Activated naive CD8-positive, alpha-beta T cell treated with anti-CD3 and anti-CD28 coated beads for 36 hours (primary cell): ENCODE data around the gene PPP2R2B. TPM values are rescaled to one million over a fixed set of nuclear protein-coding genes. Genes with fewer than 3 reads are reported as not detected.

Source experiments
- DNase-seq: peaks from one replicate; pipeline ENCODE4 v3.0.0; 2021
- H3K27ac Mint-ChIP-seq: one replicate; pipeline ENCODE4 v1.8.0; 2022; ENCODE audit warnings: mild to moderate bottlenecking, moderate library complexity, mixed read lengths
- H3K27me3 Mint-ChIP-seq: one replicate; pipeline ENCODE4 v1.8.0; 2022; ENCODE audit warnings: mild to moderate bottlenecking, mixed read lengths
- H3K36me3 Mint-ChIP-seq: one replicate; pipeline ENCODE4 v1.8.0; 2021; ENCODE audit warnings: mild to moderate bottlenecking, mixed read lengths
- H3K4me1 Mint-ChIP-seq: one replicate; pipeline ENCODE4 v1.8.0; 2021; ENCODE audit warnings: mixed read lengths
- H3K4me3 Mint-ChIP-seq: one replicate; pipeline ENCODE4 v1.8.0; 2022; ENCODE audit warnings: mild to moderate bottlenecking, moderate library complexity, mixed read lengths
- H3K9me3 Mint-ChIP-seq: one replicate; pipeline ENCODE4 v1.8.0; 2022; ENCODE audit warnings: mixed read lengths
- total RNA-seq, 2 experiments: library from RNA; stranded (reverse); gene quantifications; one replicate each; pipeline ENCODE4 v1.2.3, GENCODE V29; 2021

PPP2R2B gene
- total RNA-seq, 2 experiments from 2014 or later, result 0.19 to 0.30 TPM

- H3K27me3 Mint-ChIP-seq, result no peaks in the 10 kb centered on the region
- no peak for DNase-seq
- H3K4me1 Mint-ChIP-seq, result peaks cover 8% of the 10 kb centered on the region
- H3K27ac Mint-ChIP-seq, result no peak overlapping the region
- H3K4me3 Mint-ChIP-seq, result no peak overlapping the region
- no peaks in the 10 kb centered on the region for H3K9me3 Mint-ChIP-seq
- no peaks in the 10 kb centered on the region for H3K36me3 Mint-ChIP-seq
Observed at GRCh38 chr5:146791471-146791870, 87.1 kb downstream of the PPP2R2B start.

- Mint-ChIP-seq H3K4me1 (peaks cover 8% of the 10 kb centered on the region), H3K4me3 (no peak overlapping the region), H3K36me3 (no peaks in the 10 kb centered on the region), H3K27me3 (no peaks in the 10 kb centered on the region), H3K9me3 (no peaks in the 10 kb centered on the region), H3K27ac (no peak overlapping the region)
- DNase-seq, result no peak
Observed at GRCh38 chr5:146789712-146790653, 88.6 kb downstream of the PPP2R2B start.

- DNase-seq, result no peak
- Mint-ChIP-seq H3K36me3 (no peaks in the 10 kb centered on the region), H3K27ac (no peak overlapping the region), H3K4me3 (no peak overlapping the region), H3K9me3 (no peaks in the 10 kb centered on the region), H3K4me1 (peaks cover under 1% of the 10 kb centered on the region), H3K27me3 (no peaks in the 10 kb centered on the region)
Observed at GRCh38 chr5:146788898-146789297, 89.7 kb downstream of the PPP2R2B start.

GRCh38 chr5:146785065-146785464, 93.5 kb downstream of the PPP2R2B start:
- peaks cover 3% of the 10 kb centered on the region for H3K36me3 Mint-ChIP-seq
- no peak overlapping the region for H3K4me3 Mint-ChIP-seq
- H3K27me3 Mint-ChIP-seq, result no peaks in the 10 kb centered on the region
- H3K4me1 Mint-ChIP-seq, result no peaks in the 10 kb centered on the region
- H3K9me3 Mint-ChIP-seq, result peaks cover 5% of the 10 kb centered on the region
- no peak overlapping the region for H3K27ac Mint-ChIP-seq
- no peak for DNase-seq

- H3K4me3 Mint-ChIP-seq, result no peak overlapping the region
- H3K9me3 Mint-ChIP-seq, result peaks cover 5% of the 10 kb centered on the region
- DNase-seq, result no peak
- H3K36me3 Mint-ChIP-seq, result peaks cover 3% of the 10 kb centered on the region
- no peak overlapping the region for H3K27ac Mint-ChIP-seq
- no peaks in the 10 kb centered on the region for H3K27me3 Mint-ChIP-seq
- H3K4me1 Mint-ChIP-seq, result no peaks in the 10 kb centered on the region
Observed at GRCh38 chr5:146781157-146781556, 97.4 kb downstream of the PPP2R2B start.

- no peak for DNase-seq
- Mint-ChIP-seq H3K4me3 (no peak overlapping the region), H3K9me3 (peaks cover 11% of the 10 kb centered on the region), H3K36me3 (peaks cover 3% of the 10 kb centered on the region), H3K4me1 (no peaks in the 10 kb centered on the region), H3K27ac (no peak overlapping the region), H3K27me3 (no peaks in the 10 kb centered on the region)
Observed at GRCh38 chr5:146779211-146779869, 99.2 kb downstream of the PPP2R2B start.

GRCh38 chr5:146778795-146779194, 99.8 kb downstream of the PPP2R2B start:
- no peak for DNase-seq
- no peaks in the 10 kb centered on the region for H3K27me3 Mint-ChIP-seq
- no peaks in the 10 kb centered on the region for H3K4me1 Mint-ChIP-seq

GRCh38 chr5:146778261-146778660, 100.3 kb downstream of the PPP2R2B start:
- Mint-ChIP-seq H3K4me1 (no peaks in the 10 kb centered on the region), H3K27me3 (no peaks in the 10 kb centered on the region), H3K9me3 (peaks cover 12% of the 10 kb centered on the region), H3K27ac (no peak overlapping the region), H3K4me3 (no peak overlapping the region), H3K36me3 (peaks cover 3% of the 10 kb centered on the region)
- no peak for DNase-seq

More at GRCh38 chr5:146778795-146779194, 99.8 kb downstream of the PPP2R2B start:
- Mint-ChIP-seq H3K9me3 (peaks cover 12% of the 10 kb centered on the region), H3K27ac (no peak overlapping the region), H3K4me3 (no peak overlapping the region), H3K36me3 (peaks cover 3% of the 10 kb centered on the region)

GRCh38 chr5:146772881-146773466, 105.6 kb downstream of the PPP2R2B start:
- Mint-ChIP-seq H3K27ac (no peak overlapping the region), H3K4me1 (no peaks in the 10 kb centered on the region), H3K27me3 (no peaks in the 10 kb centered on the region), H3K36me3 (no peaks in the 10 kb centered on the region), H3K4me3 (no peak overlapping the region), H3K9me3 (peaks cover 6% of the 10 kb centered on the region)
- no peak for DNase-seq

- Mint-ChIP-seq H3K27ac (no peak overlapping the region), H3K4me3 (no peak overlapping the region), H3K36me3 (no peaks in the 10 kb centered on the region)
Observed at GRCh38 chr5:146770980-146771379, 107.6 kb downstream of the PPP2R2B start.

GRCh38 chr5:146770546-146770945, 108.0 kb downstream of the PPP2R2B start:
- H3K4me1 Mint-ChIP-seq, result peaks cover 2% of the 10 kb centered on the region
- H3K4me3 Mint-ChIP-seq, result no peak overlapping the region
- no peak overlapping the region for H3K27ac Mint-ChIP-seq

More at GRCh38 chr5:146770980-146771379, 107.6 kb downstream of the PPP2R2B start:
- DNase-seq, result no peak
- H3K27me3 Mint-ChIP-seq, result no peaks in the 10 kb centered on the region
- peaks cover 6% of the 10 kb centered on the region for H3K9me3 Mint-ChIP-seq
- H3K4me1 Mint-ChIP-seq, result no peaks in the 10 kb centered on the region

GRCh38 chr5:146767534-146767933, 111.0 kb downstream of the PPP2R2B start:
- H3K9me3 Mint-ChIP-seq, result no peaks in the 10 kb centered on the region
- H3K4me3 Mint-ChIP-seq, result no peak overlapping the region
- no peak overlapping the region for H3K27ac Mint-ChIP-seq
- H3K4me1 Mint-ChIP-seq, result peaks cover 6% of the 10 kb centered on the region
- DNase-seq, result no peak
- H3K27me3 Mint-ChIP-seq, result no peaks in the 10 kb centered on the region
- H3K36me3 Mint-ChIP-seq, result no peaks in the 10 kb centered on the region

More at GRCh38 chr5:146770546-146770945, 108.0 kb downstream of the PPP2R2B start:
- no peaks in the 10 kb centered on the region for H3K36me3 Mint-ChIP-seq
- DNase-seq, result no peak
- peaks cover 4% of the 10 kb centered on the region for H3K9me3 Mint-ChIP-seq
- H3K27me3 Mint-ChIP-seq, result no peaks in the 10 kb centered on the region

GRCh38 chr5:146766013-146766412, 112.5 kb downstream of the PPP2R2B start:
- no peak overlapping the region for H3K4me3 Mint-ChIP-seq
- H3K27ac Mint-ChIP-seq, result no peak overlapping the region
- no peaks in the 10 kb centered on the region for H3K9me3 Mint-ChIP-seq
- DNase-seq, result no peak
- H3K4me1 Mint-ChIP-seq, result peaks cover 7% of the 10 kb centered on the region
- H3K27me3 Mint-ChIP-seq, result no peaks in the 10 kb centered on the region
- H3K36me3 Mint-ChIP-seq, result no peaks in the 10 kb centered on the region

- Mint-ChIP-seq H3K27ac (no peak overlapping the region), H3K9me3 (peaks cover 3% of the 10 kb centered on the region), H3K36me3 (no peaks in the 10 kb centered on the region), H3K4me3 (no peak overlapping the region), H3K4me1 (peaks cover 7% of the 10 kb centered on the region), H3K27me3 (no peaks in the 10 kb centered on the region)
- no peak for DNase-seq
Observed at GRCh38 chr5:146765089-146765832, 113.3 kb downstream of the PPP2R2B start.
